Amniotic stem cell (primary cell): Measurements from ENCODE around the gene HIBCH.
"Not testable (repeated sequence)": the region's sequence is repeated elsewhere in the genome, so short reads cannot be mapped to it uniquely, and the experiment has no call there.

Experiments
- DNase-seq: peaks from one replicate; lab custom pipeline; 2025; lab: John Stamatoyannopoulos, UW

Gene HIBCH

DNA sequence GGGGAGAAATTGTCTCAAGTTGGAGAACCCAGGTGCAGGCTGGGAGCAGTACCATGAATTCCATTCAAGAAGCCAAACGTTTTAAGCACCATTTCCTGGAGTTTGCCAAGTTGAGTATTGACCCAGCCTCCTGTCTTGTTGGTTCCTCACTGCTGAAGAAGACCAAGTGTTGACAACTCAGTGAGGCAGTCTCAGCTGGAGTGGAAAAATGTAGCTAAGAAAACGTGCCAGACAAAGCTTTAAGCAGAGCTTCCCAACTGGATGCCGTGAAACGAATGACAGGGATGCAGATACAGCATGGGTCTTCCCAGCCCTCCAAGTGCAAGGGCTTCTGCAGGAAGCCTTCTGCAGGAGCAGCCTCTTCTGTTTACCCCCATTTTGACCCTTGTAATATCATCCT lies 23.0 kb upstream of the HIBCH start:
- no peak for DNase-seq

DNA sequence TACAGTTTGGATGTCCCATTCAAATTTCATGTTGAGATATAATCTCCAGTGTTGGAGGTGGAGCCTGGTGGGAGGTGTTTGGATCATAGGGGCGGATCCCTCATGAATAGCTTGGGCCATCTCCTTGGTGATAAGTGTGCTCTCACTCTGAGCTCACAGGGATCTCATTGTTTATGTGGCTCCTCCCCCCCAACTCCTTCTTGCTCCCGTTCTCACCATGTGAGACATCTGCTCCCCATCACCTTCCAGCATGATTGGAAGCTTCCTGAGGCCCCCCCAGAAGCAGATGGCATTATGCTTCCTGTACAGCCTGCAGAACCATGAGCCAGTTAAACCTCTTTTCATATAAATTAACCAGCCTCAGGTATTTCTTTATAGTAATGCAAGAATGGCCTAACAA lies 20.7 kb upstream of the HIBCH start:
- no peak for DNase-seq

GRCh38 chr2:190339394-190339793 lies 19.8 kb upstream of the HIBCH start:
- no peak for DNase-seq

- DNase-seq = no peak
These were observed 18.8 kb upstream of the HIBCH start for GRCh38 chr2:190338453-190338852.

GRCh38 chr2:190336420-190336819 lies 16.8 kb upstream of the HIBCH start:
- no peak for DNase-seq

DNA sequence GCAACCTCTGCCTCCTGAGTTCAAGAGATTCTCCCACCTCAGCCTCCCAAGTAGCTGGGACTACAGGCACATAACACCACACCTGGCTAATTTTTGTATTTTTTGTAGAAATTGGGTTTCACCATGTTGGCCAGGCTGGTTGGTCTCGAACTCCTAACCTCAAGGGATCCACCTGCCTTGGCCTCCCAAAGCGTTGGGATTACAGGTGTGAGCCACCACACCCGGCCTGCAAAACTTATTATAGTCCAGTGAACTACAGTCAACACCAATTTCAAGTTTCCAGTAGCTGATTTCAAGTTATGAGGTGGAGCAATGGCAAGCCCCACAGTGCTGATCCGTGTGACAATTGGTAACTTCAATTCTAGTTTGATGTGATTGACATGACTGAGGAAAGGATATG lies 16.0 kb upstream of the HIBCH start:
- DNase-seq = not testable (repeated sequence)

DNA sequence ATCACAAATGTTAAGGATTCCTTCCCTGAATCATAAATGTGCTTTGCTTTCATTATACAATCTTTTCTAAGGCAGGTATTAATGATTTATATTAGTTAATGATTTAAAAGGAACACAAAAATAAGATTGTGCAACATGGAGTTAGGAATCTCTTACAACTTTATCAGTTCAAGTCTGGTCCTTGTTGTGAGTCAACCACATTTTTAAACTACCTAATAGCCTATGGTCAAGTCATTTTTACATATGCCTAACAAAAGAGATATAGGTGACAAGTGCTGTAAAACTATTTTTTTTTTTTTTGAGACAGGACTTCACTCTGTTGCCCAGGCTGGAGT lies 15.6 kb upstream of the HIBCH start:
- DNase-seq = no peak

GRCh38 chr2:190334479-190335224 lies 15.0 kb upstream of the HIBCH start:
- no peak for DNase-seq

DNA sequence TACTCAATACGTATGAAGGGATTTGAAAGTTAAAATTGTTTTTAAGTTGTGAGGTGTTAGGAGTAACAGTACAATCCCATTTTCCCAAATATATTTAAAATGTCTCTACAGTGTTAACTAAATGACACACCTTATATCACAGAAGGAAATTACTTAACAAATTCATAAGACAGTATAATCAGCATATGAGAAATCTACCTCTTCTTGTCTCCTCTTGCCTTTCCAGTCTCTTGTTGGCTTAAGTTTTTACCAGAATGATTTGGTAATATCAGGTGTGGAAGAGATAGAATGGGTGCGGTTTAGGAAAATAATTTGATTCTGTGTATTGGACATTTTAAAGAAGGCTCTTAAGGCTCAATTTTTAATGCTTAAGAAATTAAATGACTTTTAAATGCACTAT lies 14.3 kb upstream of the HIBCH start:
- DNase-seq = no peak

DNA sequence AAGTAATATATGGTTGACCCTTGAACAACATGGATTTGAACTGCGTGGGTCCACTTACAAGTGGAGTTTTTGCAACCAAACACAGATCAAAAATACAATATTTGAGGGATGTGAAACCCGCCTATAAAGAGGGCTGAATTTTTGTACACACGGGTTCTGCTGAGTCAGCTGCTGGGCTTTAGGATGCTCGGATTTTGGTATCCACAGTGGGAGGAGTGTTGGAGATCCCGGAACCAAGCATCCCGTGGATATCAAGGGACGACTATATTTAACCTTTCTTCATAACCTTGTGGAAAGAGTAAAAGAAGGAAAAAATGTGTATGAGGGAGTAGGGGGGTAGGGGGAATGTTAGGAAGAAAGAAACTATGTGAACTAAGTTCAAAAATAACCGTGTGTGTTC lies 13.8 kb upstream of the HIBCH start:
- no peak for DNase-seq

DNA sequence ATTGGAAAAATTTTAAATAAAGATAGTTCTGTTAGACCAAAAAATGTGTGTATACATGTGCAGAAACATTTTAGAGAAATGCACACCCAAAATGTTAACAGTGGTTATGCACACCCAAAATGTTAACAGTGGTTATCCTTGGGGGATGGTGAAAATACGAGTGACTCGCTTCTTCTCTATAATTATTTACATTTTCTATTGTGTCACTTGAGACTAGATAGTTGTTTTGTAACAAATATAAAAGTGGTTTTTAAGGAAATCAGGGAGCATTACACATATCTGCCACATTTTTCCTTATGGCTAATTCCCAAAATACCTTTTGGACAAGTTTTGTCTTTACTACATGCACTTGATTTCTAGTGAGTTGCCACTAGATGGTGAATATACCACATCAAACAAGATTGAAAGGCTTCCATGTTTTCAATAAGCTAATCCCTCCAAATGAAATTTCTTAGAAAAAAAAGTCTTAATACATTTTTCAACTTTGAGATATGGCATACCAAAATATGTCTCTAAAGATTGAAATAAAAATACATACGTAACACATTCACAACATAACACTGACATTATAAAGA lies 9.0 kb upstream of the HIBCH start:
- DNase-seq = no peak

DNA sequence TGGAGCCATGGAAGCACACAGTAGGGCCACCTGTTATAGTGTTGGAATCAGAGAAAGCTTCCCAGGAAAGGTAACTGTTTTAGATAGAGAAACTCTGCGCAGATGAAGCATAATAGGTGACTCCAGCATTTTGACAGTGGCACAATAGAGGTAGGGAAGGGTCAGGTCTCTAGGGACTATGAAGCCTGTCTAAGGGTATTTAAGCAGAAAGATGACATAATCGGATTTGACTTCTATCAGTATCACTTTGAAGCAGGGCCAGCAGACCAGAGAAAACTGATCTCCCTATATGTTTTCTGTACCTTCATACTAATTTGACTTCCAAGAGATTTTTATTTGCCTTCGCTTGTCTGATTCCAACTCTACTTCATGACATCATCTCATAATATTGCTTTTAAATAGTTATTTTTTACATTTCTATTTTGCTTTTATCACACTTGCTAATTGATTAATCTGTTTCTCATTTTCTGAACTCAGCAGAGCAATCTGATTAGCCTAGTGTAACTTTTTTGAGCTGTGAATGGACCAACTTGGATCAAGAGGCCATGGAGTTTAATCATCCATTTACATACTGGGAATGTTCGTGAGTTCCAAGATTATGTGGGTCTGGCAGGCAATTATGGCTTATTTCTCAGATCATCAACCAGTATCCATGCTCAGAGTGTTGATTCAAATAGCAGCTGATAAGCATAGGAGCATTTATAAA lies 8.4 kb upstream of the HIBCH start:
- DNase-seq = no peak

DNA sequence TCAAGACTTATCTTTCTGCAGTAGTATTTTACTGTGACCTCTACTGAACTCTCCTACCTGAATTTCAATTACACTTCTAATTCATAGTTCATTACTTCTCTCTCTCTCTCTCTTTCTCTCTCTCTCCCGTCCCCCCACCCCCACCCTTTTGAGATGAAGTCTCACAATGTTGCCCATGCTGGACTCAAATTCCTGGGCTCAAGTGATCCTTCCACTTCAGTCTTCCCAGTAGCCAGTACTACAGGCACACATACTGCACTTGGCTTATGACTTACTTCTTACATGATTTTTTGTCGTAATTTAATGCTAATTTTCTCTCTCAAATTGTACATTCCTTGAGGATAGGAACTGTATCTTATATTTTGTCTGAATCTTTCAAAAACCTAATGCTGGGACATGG lies 6.0 kb upstream of the HIBCH start:
- DNase-seq = no peak

DNA sequence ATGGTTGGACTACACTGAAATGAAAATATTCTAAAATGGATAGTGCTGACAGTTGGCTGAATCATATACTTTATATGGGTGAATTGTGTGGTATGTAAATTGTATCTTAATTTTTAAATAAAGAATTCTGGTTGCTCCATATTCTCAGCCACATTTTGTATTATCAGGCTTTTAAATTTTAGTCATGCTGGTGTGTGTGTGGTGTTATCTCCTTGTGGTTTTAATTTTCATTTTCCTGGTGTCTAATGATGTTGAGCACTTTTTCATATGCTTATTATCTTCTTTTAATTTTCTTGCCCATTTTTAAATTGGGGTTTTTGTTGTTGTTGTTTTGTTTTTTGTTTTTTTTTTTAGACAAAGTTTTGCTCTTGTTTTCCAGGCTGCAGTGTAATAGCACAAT lies 3.8 kb upstream of the HIBCH start:
- DNase-seq = no peak

GRCh38 chr2:190320696-190321095 lies 1.1 kb upstream of the HIBCH start:
- DNase-seq = no peak

DNA sequence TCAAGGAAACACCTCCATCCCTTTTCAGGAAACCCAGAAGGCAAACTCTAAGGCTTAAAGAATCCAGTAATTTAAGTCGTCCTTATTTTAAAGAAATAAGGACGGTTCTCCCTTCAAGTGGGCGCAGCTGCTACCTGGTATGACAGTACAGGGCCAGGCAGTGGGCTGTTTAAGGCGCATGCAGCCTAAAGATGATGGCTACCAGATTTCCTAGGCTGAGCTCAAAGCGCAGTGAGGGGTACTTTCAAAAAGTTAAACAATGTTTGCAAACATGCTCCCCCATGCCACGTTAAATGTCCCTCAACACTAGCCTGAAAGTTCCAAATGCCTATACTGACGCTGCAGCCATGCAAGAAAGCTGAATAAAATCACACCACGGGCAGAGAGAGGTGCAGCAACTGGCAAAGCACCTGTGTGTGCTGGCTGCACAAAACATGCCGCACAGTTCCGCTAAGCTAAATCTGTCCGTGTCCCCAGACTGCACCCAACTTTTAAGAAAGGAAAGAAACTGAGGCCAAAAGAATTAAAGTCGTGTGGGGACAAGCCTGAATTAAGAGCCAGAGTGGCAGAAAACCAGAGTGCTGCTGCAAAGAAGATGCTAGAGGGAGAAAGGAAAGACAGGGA lies 583 bp downstream of the HIBCH start:
- DNase-seq = no peak

DNA sequence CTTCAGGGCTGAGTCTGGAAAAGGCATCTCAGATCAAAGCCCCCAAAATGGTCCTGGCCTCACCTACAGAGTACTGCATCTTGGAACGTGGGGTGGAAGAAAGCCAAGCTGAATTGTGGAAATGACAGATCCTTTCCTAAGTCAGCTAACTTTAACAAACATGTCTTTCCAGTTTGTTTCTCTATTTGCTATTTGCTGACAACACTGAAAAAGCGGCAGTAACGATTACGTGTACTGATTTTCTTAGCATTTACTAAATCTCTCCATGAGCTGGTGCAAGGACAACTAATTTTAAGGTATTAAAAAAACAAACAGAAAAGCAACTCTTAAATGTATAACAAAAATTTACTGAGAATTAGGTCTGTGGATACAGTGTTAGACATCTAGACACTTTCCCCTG lies 1.1 kb downstream of the HIBCH start:
- no peak for DNase-seq

DNA sequence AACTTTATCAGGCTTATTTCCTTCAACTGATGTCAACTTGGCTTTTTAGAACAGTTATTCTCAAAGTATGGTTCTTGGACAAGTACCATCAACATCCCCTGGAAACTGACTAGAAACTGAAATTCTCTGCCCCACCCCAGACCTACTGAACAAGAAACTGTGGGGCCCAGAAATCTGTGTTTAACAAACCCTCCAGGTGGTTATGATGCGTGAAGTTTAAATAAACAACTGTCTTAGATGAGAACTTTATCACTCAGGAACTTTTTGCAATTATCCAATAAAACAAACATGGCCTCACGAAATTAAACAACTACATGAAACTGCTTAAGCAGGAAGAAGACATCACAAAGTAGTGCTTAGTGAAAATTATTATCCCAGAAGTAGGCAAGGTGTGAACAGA lies 4.4 kb downstream of the HIBCH start:
- no peak for DNase-seq

- no peak for DNase-seq
These were observed 5.7 kb downstream of the HIBCH start for GRCh38 chr2:190313880-190314279.

GRCh38 chr2:190312635-190313025 lies 7.0 kb downstream of the HIBCH start:
- DNase-seq = not testable (repeated sequence)

DNA sequence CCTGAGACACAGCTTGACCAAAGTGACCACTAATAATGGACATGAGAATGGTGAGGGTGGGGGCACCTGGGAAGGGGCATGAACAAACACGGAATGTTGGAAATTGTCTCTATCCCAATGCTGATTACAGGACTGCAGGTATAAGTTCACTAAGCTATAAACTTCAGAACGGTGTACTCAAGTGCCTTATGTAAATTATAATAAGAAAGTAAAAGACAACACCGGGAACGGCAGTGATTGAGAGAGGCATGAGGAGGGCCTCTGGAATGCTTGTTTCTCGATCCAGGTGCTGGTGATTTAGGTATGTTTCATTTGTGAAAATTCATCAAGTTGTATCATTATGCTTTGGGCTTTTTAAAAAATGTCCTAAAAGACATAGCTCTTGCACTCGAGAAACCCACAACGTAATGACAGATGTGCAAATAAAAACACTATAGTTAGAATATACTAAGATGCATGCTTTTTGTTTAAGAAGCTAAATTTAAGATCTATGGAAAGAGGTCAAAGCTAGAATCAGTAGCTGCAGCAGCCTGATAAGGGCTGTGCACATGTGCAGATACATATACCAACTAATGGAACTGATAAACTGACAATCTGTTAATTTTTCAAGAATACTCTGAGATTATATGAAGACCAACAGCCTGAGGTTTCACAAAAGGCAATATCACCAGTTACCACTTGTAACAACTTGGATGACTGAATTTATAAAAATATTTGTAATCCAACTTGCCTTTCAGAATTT lies 7.6 kb downstream of the HIBCH start:
- DNase-seq = no peak

DNA sequence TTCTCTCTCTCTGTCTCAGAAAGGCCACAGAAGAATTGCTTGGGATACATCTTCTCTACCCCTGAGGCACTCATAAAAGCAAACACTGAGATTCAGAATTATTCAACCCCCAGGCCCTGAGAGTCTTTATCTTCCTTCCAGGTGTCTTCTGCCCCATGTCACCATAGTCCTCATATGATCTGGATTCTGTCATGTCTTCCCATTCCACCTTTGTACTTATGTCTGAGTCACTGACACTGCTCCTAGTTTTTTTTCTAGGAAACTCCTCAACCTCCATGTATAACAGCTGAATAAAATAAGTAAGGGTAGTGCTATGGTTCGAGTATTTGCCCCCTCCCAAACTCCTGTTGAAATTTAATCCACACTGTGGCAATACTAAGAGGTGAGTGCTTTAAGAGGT lies 11.6 kb downstream of the HIBCH start:
- no peak for DNase-seq

DNA sequence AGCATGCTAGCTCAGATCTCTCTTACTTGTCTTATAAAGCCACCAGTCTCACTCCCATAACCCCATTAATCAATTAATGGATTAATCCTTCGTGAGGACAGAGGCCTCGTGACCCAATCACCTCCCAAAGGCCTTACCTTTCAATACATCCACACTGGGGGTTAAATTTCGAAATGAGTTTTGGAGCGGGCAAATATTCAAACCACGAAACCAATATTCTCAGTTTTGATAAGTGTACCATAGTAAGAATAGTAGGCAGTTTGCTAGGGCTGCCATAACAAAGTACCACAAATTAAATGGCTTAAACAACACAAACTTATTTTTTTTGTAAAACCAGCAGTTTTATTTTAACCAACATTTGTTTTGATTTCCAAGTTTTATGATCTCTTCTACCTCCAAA lies 15.2 kb downstream of the HIBCH start:
- no peak for DNase-seq
